NCI-H1694 treated with DMSO at 0.1 percent for 48 hours (cell line): ENCODE data around the gene SLC25A15.

Experiments used
- DNase-seq: peaks from one replicate; lab custom pipeline; 2025; lab: John Stamatoyannopoulos, UW

The SLC25A15 gene

DNA sequence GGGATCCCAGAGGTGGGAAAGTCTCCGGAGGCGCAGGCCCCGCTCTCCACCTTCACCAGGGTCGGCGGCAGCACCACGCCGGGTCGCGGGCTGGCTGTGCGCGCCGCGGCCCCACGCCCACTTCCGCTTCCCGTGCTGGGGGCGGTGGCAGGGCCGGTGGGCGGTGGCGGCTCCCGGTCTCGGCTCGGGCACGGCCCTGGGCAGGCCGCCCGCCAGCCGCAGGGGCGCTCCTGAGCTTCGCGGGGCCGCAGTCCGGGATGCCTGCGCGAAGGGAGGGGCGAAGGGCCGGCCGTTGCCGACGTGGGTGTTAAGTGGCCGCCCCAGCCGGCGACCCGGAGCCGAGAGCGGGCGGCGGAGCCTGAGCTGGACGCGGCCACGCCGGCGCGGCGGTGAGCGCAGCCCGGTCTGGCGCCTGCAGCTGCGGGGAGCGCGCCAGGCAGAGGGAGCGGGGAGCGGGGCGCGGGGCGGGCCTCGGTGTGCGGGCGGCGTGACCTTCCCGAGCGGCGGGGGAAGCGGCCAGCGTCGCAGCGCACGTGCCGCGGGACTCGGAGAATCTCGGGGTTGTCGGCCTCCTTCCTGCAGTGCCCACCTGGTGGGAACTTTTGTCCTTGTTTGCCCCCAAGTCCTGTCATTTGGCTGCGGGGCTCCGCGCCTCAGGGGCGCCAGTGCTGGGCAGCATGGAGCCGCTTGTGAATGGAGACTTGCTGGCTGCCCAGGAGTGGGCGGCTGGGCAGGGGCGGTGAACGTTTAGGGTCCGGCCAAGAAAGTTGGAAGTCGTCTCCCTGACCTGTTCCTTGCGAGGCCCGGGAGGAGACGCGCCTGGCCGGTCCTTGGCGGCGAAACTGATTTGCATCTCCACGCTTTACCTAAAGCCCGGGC, at the start of gene SLC25A15:
TSS of gene SLC25A15 (plus strand) at position 337 of the 879 bp plus-strand sequence. CDS start 3,616 bp downstream, outside the sequence.
- DNase-seq, result peak; percentile 24

DNA sequence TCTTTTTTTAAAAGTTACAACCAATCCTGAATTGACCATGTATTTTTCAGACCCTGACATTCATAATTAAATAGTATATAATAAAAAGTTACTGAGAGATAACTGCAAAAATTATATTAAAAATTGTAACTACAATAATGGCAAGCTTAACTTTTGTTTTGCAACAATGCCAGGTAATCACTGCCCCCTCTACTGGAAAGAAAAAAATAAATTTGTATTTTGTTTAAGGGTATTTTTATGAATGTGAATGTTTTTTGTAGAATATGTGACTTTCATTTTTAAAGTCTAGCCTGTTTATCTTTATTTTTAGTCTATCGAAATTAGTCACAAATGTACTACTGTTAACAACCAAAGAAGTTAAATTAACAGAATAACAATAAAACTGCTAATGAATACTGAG, 40.1 kb upstream of the SLC25A15 start:
- DNase-seq, result no peak

DNA sequence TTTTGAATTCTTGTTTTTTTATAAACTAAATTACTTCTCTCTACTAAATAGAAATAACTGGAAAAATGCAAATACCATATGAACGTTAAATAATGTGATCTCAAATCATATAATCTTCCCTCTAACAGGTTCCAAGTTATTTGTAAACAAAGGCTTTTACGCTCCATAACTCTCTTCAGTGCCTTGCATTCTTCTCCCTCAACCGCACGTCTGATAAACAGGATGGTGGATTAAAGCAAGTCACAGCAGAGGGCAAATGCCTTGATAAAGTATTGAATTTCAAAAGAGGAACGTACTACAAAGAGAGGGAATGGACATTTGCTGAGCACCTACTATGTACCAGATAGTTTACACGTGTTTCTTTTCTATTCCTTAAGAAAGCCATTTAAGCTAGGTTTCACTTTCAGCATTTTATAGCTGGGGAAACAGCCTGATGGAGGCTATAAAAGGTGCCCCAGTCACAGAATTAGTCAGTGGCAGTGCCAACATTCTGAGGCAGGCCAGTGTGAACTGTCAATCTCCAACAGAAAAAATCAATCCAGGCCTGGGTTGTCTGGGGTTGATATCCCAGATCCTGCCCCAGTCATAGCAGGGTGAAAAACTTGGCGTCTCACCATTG, 34.2 kb upstream of the SLC25A15 start:
- no peak for DNase-seq

DNA sequence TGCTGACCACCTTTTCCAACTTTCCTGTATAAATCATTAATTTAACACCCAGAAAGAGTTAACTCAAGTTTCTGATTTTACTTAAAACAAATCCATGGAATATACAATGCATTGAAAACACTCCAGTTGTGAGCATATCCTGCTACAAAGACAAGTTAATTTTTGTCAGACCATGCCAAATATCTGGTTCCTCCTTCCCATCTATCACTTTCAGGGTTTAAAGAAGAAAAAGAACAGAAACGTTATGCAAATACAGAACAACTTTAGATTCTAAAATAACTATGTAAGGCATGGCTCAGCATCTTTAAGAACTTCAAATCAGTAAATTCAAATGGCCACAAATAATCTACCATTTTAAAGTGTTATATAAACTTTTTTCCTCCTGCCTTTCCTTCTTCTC, 33.4 kb upstream of the SLC25A15 start:
- no peak for DNase-seq

DNA sequence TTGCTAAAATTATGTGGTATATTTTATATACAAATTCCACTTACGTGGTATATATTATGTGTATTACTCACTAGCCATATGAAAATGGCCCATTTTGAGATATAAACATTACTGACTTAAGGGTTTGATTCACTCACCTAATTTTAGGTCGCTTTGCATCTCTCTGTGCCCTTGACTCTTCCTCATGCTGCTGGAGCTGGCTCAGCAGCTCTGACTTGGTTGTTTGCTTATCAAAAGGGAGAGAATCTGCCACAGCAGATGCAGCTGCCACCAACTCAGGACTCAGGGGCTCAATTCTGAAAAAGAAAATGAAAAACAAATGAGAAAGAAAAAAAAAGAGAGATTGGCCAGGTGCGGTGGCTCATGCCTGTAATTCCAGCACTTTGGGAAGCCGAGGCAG, 30.6 kb upstream of the SLC25A15 start:
- DNase-seq, result no peak

DNA sequence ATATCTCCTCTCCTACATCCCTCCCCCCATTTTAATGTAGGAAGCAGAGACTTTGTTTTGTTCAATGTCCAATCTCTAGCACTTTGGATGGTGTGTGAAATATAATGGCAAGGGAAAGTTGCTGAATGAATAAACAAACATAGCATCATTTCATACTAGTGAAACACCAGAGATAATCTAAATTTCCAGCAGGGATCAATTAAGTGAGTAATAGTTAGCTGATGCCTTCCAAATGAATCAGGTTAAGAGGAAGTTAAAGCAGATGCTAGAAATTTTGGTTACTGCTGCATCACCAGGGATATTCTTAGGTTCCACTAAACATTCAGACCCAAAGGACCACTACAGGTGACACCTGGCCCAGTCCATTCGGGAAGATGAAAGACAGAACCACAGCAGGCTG, 26.6 kb upstream of the SLC25A15 start:
- no peak for DNase-seq

DNA sequence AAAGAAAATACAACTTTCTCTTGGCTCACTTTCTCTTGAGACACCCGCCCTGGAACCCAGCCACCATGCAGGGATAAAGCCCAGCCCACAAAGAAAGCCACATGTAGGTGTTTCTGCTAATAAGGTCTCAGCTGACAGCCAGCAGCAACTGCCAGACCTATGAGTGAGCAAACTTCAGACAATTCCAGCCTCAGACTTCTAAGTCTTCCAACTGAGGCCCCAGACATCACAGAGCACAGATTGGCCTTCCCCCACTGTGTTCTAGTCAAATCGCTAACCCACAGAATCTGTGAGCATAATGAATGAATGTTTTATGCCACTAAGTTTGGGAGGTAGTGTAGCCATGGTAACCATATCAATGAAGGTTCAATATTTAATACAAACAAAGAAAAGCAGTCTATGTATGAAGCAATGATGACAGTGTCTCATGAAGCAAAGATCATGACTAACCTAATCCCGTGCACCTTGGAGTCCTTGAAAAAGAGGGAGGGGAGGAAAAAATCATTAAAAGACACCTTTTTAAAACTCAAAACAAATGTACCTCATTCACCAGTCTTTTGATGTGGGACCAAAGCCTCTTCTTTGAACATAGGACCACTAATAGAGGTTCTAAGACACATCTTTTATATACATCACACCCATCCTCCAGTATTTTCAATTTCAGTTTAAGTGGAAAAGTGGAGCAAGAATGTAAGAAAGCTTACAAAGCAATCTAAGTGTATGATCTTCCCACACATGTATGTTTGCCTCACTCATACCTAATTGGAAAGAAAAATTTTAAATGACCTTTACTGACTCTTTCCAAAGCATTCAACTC, 24.6 kb upstream of the SLC25A15 start:
- DNase-seq, result no peak

DNA sequence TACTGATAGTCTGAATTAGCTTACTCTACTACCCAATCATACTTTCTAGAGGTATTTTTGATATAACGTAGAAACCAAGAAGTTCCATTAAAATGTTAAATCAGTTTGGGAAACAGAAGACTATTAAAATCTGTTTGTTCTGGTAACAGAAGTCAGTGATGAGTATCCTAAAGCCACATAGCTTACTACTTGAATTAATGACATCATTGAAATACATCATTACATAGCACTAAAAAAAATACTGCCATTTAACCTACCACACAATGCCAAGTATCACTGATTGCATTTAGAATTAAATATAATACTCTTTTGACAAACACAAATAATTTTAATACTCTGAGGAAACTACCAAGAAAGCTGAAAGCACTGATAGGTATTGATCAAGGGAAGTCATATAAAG, 23.8 kb upstream of the SLC25A15 start:
- no peak for DNase-seq

DNA sequence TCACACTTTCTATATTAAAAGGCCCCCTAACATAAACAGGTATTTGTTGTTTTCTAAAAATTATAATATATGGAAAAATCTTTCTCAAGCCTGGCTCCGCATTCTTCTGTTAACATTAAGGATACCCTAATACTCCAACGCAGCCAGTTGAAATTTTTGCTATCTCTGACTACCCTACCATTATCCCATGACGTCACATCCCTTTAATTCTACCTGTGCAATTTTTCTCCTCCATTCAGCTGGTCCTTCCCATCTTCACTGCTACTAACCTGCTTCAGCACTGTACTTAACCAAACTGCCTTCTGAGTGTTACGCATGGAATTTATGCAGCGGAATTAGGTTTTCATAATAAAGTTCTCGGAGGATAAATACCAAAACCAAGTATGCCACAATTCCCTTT, 19.4 kb upstream of the SLC25A15 start:
- DNase-seq, result no peak

DNA sequence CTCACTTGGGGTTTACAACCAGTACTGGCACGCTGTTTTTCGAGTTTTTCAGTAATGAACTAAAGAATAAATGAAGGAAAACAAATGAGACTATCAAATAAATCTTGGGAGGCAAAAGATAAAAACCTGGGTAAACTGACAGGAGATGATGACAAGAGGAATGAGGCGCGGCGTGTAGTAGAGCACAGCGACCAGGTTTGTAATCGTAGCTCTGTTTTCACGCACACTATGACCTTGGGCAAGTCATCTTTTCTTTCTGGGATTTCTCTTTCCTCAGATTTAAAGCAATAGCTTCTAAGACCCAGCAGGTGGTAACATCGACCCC, 18.8 kb upstream of the SLC25A15 start:
- DNase-seq, result no peak

DNA sequence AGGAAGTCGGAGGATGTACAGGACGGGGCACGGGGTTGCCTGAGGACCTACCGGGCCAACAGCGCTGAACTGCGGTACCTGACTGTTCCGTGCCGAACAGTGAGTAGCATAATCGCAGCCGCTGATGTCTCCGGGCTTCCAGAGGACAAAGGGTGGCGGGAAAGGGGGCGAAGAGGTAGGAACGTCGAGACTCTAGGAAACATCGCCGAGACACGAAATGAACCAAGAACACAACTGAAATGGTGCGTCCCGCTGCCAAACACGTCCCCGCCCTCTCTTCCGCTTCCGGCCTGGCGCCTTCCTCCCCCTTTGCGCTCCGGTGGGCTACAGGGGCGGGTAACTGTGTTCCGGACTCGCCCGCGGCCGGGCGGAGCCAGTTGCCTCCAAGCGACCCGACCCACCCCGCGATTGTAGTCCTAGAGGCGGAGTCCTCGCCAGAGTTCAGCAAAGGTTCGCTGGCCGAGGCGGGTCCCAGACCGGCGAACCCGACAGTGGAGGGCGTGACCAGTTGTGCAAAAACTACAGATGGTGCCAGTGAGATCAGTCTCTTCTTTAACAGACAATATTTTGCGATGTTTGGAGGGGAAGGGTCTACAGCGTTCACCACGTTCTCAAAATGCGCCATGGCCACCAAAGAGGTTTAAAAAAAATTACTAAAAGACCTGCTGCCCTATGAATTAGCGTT, 18.3 kb upstream of the SLC25A15 start, which contains the start of gene MRPS31:
TSS of gene MRPS31 (minus strand) at position 257 of the 685 bp plus-strand sequence. CDS start at position 203, 54 bp downstream.
- peak; percentile 84 for DNase-seq

DNA sequence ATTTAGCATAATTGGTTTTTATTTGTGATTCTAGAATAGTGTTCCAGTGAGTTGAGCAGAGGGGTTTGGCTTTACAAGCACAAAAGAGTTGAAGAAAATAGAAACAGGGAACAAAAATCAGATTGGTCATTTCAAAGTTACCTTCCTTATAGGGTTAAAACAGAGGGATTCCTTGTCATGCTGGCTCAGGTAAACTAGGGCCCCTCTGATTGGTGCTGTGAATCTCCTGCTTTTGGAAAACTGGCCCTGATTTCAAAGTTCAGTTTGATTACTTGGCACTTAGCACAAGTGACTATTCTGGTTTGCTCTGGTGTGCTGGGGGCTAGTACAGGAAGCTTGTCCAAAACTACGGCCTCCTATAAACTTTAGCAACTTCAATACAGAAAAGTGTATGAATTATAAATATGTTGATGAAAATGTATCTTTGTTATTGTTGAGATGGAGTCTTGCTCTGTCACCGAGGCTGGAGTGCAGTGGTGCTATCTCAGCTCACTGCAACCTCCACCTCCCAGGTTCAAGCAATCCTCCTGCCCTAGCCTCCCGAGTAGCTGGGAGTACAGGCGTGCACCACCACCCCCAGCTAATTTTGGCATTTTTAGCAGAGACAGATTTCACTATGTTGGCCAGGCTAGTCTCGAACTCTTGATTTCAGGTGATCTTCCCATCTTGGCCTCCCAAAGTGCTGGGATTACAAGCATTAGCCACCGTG, 16.5 kb upstream of the SLC25A15 start:
- DNase-seq, result no peak

DNA sequence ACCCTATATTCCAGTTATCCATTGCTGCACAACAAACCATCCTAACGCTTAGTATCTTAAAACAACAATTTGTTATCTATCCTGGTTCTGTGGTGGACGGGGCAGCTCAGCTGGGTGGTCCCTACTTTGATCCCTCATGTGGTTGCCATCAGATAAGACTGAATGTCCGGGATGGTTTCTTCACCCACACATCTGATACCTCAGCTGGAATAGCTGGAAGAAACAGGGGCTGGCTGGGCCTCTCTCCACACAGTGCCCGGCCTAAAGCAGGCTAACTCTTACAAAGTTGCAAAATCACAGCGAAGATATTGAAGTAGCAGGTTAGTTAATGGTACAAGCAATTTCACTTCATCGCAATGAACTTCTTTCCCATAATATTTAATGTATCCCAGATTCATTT, 14.7 kb upstream of the SLC25A15 start:
- DNase-seq, result no peak

DNA sequence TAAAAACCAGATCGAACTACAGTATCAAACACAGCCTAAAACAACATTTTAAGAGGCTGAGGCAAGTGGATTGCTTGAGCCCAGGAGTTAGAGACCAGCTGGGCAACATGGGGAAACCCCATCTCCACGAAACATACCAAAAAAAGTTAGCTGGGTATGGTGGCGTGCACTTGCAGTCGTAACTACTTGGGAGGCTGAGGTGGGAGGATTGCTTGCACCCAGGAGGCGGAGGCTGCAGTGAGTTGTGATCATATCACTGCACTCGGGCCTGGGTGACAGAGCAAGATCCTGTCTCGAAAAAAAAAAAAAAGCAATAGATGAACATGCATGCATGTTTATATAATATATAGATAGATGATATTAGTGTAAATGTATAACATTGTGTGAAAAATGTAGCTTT, 13.2 kb upstream of the SLC25A15 start:
- no peak for DNase-seq

DNA sequence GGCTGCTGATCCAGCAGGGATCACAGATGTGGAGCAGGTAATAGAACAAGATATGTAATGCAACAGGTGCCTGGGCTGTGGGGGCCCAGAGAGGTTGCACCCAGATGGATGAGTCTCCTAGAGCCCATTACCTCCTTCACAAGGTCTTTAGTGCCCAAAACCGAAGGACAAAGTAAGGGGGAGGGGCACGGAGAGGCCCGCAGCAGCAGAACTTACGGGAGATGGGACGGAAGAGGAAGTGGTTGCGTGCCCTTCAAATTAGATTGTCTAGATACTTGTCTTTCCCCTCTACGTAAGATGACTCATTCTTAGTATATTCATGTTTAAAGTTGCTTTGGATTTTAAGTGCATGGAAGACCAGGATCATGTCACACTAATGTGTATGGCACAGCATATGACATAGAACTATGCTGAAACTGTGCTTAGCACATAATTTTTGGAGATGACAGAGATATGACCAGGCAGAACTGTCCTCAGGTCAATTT, 12.7 kb upstream of the SLC25A15 start:
- DNase-seq, result peak; percentile 6

DNA sequence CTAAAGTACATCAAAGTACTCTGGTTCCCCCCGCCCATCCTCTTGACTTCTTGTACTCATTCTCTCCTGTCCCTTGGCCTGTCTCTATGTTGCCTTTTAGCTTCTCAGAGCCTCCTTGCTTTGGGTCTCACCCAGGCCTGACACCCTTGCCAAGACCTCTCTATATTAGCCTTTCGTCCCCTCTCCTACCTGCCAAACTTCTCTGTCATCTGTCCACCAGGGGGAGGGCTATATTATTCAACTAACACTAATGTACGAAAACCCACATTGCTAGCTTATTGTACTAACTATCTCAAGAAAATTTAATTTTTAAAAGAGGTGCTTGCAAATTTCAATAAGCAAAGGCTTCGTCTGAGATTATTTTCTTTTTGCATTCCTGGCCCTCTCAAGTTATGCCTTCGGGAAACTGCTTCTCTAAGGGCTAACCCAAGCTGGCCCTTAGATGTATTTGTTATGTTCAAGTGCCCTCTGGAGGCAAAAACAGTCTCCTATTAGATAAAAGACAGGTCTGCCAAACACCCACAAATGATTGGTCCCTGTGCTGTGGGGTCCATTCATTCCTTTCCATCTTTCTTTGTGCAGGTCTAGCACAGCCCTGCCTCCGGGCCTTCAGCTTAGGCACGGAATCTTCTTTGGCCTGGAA, 12.1 kb upstream of the SLC25A15 start:
- peak; percentile 87 for DNase-seq

DNA sequence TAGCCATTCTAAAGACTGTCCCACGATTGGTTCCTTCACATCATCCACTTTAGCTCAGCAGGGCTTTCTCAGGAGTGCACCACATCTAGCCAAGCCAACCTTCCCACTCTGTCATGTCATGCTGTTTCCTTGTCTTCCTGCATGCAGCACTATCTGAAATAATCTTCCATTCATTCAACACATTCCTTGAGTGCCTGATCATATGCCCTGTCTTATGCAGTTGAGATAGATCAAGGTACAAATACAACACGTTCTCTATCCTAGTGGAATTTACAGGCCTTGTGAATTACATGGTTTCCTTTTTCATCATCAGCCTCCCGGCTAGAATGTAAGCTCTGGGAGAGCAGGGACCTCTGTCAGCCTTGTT, 11.6 kb upstream of the SLC25A15 start:
- no peak for DNase-seq

DNA sequence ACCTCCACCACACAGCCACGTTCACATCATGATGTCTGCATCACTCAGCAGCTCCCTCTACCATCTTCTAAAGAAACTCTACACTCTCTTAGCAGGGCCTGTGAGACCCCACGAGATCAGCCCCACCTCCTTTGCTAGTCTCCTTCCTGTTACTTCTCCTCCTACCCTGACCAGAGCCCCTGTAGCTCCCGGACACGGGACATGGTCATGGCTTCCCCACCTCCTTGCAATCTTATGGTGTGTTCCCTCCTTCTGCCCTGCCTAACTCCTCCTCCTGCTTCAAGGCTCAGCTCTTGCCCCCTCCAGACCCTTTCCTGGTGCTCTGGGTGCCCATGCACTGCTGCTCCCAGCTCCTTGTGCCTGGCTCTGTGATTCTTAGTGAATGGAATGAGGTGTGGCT, 10.4 kb upstream of the SLC25A15 start:
- DNase-seq, result no peak

DNA sequence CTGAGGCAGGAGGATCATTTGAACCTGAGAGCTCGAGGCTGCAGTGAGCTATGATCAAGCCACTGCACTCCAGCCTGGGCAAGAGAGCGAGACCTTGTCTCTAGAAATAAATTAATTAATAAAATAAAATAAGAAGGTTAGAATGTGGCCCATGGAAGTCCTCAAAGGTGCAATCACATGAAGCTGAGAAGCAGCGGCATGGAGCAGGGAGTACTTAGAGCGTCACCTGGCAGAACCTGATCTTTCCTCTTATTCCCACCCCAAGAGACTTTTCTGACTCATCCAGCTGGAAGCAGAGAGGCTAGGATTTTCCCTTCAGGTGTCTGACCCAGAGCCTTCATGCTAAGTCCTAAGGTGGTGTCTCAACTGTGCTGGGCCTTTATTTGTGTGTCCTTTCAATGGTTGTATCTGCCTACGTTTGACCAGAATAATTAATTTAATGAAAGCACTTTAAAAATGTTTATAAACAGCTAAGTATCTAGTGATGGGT, 9.6 kb upstream of the SLC25A15 start:
- no peak for DNase-seq

DNA sequence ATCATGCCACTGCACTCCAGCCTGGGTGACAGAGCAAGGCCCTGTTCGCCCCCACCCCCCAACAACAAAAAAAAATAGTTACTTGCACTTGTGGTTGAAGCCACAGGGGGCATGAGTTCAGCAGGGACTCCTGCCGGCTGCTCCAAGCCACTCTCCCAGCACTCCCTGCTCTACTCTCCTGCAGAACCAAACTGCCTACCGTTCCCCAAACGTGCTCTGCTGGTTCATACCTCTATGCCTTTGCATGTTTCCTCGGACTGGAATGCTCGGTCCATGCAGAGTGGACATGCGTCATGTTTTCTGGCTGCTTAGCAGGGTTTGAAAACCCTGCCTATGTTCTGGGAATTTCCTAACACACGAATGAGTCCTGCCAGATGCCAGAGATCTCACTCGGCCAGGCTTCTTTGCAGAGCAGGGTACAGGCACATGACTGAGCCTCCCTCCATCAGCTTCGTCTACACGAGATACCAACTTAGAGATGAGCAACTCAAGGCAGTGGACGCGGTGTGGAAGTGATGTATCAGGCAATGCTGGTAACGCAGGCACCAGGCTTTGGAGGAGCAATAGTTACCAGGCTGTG, 8.5 kb upstream of the SLC25A15 start:
- DNase-seq, result no peak
